Measurements from ENCODE around the gene PABPN1L. TPM values are rescaled to one million over a fixed set of nuclear protein-coding genes. Genes with fewer than 3 reads are reported as not detected.
A peak's percentile ranks its signal among the peaks of the same experiment; 100 is the strongest.

The PABPN1L gene
- total and polyA plus RNA-seq, 2 of the 13 experiments (the other 11 are each of a cell fraction or from before 2014, with no cell fraction given): not detected

GRCh38 chr16:88839026-88839529 is 27.4 kb downstream of the PABPN1L start (continued):
- TF ChIP-seq MAX (IDR thresholded peaks at IDR 0.05) (peak; percentile 91), KDM5B (CRISPR knock-in tag; IDR thresholded peaks at IDR 0.05; ENCODE audit: borderline replicate concordance) (peak; percentile 21; the same call in 1 of the 2 replicates), RXRB (CRISPR knock-in tag; IDR thresholded peaks at IDR 0.05; ENCODE audit: borderline replicate concordance) (no peak), HCFC1 (IDR thresholded peaks at IDR 0.05; ENCODE audit: low read depth, low read length) (no peak), DMTF1 (CRISPR knock-in tag; IDR thresholded peaks at IDR 0.05) (peak; percentile 55; the same call in 1 of the 2 replicates), FOXO1 (CRISPR knock-in tag; IDR thresholded peaks at IDR 0.05) (no peak), NFYC (CRISPR knock-in tag; IDR thresholded peaks at IDR 0.05) (0 out of 2 replicates have a peak, but pooled peaks have one; percentile 21), ATRX (CRISPR knock-in tag; IDR thresholded peaks at IDR 0.05; ENCODE audit: borderline replicate concordance) (no peak), ZNF709 (CRISPR knock-in tag; IDR thresholded peaks at IDR 0.05) (no peak), ZNF792 (CRISPR knock-in tag; IDR thresholded peaks at IDR 0.05) (0 out of 2 replicates have a peak, but pooled peaks have one; percentile 29), POLR2AphosphoS5 (IDR thresholded peaks at IDR 0.05; ENCODE audit: low read depth, low read length) (no peak), ZNF20 (CRISPR knock-in tag; IDR thresholded peaks at IDR 0.05) (no peak), HNRNPK (IDR thresholded peaks at IDR 0.05; ENCODE audit: low read depth, low read length, poor library complexity, severe bottlenecking) (no peak), ZHX1 (CRISPR knock-in tag; IDR thresholded peaks at IDR 0.05; ENCODE audit: low read depth) (0 out of 2 replicates have a peak, but pooled peaks have one; percentile 31)
- TF ChIP-seq, protein P1, sequence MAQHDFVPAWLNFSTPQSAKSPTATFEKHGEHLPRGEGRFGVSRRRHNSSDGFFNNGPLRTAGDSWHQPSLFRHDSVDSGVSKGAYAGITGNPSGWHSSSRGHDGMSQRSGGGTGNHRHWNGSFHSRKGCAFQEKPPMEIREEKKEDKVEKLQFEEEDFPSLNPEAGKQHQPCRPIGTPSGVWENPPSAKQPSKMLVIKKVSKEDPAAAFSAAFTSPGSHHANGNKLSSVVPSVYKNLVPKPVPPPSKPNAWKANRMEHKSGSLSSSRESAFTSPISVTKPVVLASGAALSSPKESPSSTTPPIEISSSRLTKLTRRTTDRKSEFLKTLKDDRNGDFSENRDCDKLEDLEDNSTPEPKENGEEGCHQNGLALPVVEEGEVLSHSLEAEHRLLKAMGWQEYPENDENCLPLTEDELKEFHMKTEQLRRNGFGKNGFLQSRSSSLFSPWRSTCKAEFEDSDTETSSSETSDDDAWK (CRISPR knock-in tag; IDR thresholded peaks at IDR 0.05): no peak
- TF ChIP-seq, protein P2, sequence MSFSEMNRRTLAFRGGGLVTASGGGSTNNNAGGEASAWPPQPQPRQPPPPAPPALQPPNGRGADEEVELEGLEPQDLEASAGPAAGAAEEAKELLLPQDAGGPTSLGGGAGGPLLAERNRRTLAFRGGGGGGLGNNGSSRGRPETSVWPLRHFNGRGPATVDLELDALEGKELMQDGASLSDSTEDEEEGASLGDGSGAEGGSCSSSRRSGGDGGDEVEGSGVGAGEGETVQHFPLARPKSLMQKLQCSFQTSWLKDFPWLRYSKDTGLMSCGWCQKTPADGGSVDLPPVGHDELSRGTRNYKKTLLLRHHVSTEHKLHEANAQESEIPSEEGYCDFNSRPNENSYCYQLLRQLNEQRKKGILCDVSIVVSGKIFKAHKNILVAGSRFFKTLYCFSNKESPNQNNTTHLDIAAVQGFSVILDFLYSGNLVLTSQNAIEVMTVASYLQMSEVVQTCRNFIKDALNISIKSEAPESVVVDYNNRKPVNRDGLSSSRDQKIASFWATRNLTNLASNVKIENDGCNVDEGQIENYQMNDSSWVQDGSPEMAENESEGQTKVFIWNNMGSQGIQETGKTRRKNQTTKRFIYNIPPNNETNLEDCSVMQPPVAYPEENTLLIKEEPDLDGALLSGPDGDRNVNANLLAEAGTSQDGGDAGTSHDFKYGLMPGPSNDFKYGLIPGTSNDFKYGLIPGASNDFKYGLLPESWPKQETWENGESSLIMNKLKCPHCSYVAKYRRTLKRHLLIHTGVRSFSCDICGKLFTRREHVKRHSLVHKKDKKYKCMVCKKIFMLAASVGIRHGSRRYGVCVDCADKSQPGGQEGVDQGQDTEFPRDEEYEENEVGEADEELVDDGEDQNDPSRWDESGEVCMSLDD (CRISPR knock-in tag; IDR thresholded peaks at IDR 0.05; ENCODE audit: borderline replicate concordance): no peak
- TF ChIP-seq, protein P3, sequence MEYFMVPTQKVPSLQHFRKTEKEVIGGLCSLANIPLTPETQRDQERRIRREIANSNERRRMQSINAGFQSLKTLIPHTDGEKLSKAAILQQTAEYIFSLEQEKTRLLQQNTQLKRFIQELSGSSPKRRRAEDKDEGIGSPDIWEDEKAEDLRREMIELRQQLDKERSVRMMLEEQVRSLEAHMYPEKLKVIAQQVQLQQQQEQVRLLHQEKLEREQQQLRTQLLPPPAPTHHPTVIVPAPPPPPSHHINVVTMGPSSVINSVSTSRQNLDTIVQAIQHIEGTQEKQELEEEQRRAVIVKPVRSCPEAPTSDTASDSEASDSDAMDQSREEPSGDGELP (IDR thresholded peaks at IDR 0.05; ENCODE audit: borderline replicate concordance, low read depth): no peak

Measured in HepG2 (cell line).